GM18907 (cell line): Measurements from ENCODE around the gene ARHGEF1.

Source experiments
- ATAC-seq: cut with Tn5 transposase; IDR thresholded peaks from one replicate; pipeline ENCODE4 v1.9.1; 2021; ENCODE audit warnings: mild to moderate bottlenecking, moderate library complexity; ENCODE audit not compliant: unreplicated experiment

Gene ARHGEF1

GRCh38 chr19:41883463-41883820 is 458 bp downstream of the ARHGEF1 start:
- ATAC-seq: no peak

DNA sequence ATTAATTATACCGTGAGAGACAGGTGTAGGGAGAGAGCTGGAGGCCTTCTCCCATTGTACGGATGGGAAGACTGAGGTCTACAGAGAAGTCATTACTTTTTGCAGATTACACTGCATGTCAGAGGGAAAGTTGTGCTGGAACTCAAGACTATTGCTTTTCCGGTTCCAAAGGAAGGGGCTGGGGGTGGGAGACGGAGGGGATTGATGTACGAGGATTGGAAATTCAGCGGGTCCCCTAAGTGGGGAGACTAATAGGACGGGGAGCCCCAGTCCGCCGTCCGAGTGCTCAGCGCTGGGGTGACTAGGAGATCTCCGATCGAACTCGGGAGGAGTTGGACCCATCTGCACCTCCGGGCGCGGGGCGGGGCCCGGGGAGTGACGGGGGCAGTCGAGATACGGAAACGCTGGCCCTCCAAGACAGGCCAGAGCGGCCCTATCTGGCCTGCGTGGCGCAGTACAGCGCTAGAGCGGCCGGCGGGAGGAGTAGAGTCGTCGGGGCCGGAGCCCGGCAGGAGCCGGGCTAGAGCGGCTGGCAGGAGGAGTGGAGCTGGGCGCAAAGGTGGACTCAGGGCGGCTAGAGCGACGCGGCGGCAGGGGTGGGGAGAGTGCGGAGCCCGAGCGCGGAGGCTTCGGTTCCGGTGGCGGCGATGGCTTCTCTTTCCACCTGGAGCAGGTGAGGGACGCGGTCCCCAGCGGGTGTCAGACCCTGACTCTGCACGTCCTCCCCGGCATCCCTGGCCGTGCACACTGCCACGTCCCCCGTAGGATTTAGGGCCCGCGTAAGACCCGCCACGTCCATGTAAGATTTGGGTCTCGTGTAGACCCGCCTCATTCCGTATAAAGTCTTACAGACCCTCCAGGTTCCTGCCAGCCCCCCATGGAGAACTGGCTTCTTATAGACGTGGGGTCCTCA is 1.1 kb downstream of the ARHGEF1 start:
- peak; percentile 69 for ATAC-seq

DNA sequence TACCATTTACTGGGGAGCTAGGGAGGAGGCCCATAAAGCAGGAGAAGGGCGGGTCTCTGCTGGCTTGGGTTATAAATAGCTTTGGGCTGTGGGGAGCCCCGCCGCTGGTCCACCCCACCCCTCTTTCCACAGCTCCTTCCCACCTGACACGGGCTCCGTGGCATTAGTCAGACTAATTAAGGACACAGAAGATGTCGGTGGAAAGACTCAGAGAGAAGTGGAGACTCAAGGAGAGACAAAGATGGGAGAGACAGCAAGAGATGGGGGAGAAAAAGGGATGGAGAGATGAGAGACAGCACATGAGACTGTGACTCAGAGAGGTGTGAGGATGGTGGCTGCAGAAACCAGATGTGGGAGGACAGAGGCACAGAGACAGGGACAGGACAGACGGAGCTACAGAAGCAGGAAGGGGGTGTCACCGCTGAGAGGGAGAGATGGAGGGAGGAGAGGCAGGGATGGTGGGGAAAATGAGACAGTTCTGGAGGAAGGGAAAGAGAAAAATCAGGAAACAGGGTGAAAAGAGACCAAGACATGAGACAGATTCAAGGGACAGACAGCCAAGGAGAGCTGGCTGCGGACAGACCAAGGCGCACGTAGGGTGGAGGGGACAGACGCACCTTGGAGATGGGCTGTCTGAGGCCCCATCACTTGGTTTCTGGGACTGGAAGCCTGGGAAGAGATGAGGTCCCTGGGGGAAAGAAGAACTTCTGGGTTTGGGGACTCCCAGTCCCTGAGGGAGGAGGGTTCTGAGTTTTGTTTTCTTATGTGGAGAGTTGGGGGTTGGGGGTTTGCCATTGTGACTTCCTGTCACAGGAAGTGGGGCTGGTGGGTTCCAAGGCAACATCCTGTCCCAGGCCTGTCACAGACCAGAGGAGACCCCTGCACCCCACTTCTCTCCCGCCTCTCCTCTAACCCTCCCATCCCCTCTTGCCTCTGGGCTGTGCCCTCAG is 4.1 kb downstream of the ARHGEF1 start:
- ATAC-seq: peak; percentile 41

DNA sequence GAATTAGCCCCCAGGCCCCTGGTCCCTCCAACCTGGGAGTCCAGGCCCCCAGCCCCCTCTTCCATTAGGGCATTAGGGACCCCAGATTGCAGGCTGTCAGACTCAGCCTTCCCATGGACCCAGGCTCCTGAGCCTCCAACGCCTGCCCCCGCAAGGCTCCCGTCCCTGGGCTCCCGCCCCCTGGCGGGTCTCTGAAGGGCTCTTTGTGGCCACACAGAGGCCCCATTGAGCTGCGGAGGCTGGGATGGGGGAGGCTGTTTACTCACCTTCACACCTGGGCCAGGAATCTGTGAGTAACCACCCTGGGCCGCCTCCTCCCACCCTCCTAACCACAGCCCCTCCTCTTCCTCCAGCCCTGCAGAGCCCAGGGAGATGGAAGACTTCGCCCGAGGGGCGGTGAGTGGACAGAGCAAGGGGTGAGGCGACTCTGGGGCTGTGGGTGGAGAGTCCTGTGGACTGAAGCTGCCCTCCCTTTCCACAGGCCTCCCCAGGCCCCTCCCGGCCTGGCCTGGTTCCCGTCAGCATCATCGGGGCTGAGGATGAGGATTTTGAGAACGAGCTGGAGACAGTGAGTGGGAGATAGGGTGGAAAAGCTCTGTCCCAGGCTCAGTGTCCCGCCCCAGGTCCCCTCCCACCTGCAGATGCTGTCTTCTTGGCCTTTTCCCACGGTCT is 4.9 kb downstream of the ARHGEF1 start:
- ATAC-seq: peak; percentile 27

DNA sequence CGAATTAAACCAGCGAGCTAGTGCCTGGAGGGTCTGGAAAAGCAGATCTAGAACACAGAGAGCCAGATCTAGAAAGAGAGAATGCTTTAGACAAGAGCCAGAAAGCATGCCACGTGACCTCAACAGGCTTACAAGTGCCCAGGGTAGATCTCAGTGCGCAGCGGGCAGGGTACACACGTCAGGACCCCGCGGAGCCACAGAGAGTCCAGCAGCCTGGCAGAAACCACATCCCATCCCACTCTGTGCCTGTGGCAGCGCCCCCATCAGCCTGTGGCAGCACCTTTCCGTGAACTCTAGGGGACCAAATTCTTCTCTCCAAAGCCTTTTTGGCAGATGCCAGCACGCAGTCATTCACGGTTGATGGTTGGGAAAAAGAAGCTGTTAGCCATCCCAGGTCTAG is 5.9 kb downstream of the ARHGEF1 start:
- no peak for ATAC-seq

GRCh38 chr19:41889896-41890295 is 6.9 kb downstream of the ARHGEF1 start:
- ATAC-seq: no peak

- ATAC-seq: no peak
Measured at GRCh38 chr19:41890936-41891335, 8.0 kb downstream of the ARHGEF1 start.

- no peak for ATAC-seq
Measured at GRCh38 chr19:41892173-41892902, 9.4 kb downstream of the ARHGEF1 start.

GRCh38 chr19:41893899-41894298 is 10.9 kb downstream of the ARHGEF1 start:
- ATAC-seq: no peak

- no peak for ATAC-seq
Measured at GRCh38 chr19:41894350-41894749, 11.4 kb downstream of the ARHGEF1 start.

DNA sequence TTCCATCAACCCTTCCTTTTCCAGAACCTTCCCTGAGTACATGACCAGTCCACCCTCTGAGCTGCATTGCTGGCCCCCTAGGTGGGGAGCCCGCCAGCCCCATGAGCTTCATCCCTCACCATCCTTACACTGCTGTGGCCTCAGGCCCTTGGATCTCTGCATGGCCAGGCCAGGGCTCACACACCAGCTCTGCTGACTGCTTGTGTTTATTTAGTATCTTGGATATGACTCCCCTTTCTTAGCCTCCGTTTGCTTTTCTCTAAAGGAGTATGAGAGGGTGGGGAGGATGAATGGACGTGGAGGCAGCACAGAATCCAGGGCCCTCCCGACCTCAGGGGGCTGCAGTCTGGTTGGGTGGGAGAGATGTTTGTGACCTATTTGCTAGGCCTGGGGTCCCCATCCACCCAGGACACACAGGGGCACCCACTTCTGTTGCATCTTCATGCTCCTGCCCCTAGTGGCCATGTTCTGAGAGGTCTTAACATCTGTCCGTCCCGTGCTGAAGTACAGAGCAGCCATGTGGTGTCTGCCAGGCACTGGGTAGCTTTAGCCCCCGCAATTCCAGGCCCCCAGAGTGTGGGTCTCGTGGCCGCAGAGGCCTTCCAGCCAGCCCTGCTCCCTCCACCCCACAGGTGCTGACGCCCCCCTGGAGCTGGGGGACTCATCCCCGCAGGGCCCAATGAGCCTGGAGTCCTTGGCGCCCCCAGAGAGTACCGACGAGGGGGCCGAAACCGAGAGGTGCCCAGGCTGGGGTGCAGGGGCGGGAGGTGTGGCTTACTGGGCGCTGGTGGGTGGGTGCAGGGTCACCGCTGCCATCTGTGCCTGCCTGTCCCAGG is 13.0 kb downstream of the ARHGEF1 start:
- no peak for ATAC-seq

DNA sequence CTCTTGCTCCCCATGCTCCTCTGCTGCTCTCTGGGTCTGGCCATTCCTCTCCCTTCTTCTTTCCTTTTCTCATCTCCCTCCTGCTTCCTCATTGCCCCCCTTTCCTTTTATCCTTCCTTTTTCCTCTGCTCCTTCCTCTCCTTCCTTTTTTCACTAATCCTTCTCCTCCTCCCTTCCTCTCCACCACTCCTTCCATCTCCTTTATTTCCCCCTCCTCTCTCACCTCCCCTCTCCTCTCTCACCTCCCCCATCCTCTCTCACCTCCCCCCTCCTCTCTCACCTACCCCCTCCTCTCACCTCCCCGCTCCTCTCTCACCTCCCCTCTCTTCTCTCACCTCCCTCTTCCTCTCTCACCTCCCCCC is 13.6 kb downstream of the ARHGEF1 start:
- no peak for ATAC-seq

DNA sequence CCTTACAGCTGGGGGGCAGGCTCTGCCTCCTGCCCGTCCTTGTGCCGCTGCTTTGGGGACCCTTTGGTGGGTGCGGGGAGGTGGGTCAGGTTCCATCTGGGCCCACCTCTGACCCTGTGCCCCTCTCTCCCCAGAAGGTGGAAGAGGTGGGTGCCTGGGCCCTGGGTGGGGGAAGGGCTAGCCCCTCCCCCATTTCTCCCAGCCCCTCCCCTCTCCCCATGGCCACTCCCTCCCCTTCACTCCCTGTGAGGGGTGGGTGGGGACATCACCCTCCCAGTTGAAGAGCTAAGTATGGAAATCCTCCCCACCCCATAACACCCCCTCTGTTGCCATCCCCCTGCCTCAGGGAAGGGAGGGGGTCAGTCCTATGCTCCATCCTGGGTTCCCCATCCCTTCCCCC is 14.2 kb downstream of the ARHGEF1 start:
- no peak for ATAC-seq

DNA sequence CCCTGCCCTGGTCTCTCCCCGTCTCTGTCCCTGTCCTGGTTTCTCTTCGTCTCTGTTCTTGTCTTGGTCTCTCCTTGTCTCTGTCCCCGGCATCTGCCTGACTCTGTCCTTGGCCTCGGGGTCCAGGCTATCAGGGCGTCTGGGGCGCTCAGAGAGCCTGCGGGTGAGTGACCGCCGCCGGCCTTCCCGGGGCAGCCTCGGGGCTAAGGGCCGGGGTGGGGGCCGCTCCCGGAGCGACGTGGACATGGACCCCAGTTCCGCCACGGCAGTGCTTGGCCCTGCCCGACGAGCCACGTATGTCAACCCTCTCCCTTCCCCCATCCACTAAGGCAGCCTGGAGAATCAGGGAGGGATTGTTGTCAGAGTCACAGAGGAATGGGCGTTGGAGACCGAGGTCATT is 14.8 kb downstream of the ARHGEF1 start:
- no peak for ATAC-seq

- no peak for ATAC-seq
Measured at GRCh38 chr19:41898235-41898634, 15.3 kb downstream of the ARHGEF1 start.

DNA sequence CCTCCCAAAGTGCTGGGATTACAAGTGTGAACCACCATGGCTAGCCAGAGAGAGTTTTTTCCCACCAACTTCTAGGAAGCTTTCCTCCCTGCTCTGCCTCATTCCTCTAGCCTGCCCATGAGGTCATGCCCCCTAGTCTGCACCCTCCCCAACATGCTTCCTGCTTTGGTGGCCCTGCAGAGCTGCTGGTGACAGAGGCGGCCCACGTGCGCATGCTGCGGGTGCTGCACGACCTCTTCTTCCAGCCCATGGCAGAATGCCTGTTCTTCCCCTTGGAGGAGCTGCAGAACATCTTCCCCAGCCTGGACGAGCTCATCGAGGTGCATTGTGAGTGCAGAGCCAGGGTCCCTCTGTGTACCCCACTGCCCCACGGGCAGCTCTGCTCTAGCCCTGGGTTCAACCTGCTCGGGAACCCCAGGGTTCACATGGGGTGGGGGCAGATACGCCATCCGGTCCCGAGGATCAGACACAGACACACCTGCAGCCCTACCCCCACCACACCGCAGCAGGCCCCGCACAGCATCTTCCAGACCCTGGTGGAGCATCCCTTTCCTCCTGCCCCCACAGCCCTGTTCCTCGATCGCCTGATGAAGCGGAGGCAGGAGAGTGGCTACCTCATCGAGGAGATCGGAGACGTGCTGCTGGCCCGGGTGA is 18.9 kb downstream of the ARHGEF1 start:
- ATAC-seq: no peak

GRCh38 chr19:41902594-41902993 is 19.6 kb downstream of the ARHGEF1 start:
- ATAC-seq: no peak

DNA sequence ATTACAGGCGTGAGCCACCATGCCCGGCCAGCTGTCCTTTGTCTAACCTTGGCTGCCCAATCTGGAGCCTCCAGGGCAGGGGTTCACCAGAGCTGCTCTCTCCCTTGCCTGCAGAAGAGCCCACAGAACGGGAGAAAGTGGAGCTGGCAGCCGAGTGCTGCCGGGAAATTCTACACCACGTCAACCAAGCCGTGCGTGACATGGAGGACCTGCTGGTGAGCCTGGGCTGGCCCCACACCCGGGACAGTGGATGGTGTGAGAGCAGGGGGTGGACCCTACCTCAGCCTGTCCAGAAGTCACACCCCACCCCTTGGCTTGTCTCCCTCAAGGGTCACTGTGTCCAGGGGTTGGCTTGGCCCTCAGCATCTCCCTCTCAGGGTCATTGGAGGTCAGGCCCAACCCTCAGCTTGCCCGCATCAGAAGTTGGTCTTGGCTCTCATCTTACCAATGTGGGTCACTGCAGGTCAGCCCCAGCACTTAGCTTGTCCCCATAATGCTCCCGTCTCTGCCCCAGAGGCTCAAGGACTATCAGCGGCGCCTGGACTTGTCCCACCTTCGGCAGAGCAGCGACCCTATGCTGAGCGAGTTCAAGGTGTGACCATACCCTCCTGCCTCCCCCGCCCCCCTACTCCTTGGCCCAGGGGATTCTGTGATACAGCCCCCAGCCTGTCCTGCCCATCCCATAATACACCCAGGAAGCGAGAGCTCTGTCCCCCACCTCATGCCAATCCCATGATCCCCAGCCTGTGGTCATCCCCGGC is 20.4 kb downstream of the ARHGEF1 start:
- no peak for ATAC-seq
